Neuron (in vitro differentiated cells): Measurements from ENCODE around the gene ARHGEF6.
"Not testable (repeated sequence)": the region's sequence is repeated elsewhere in the genome, so short reads cannot be mapped to it uniquely, and the experiment has no call there.

Source experiments
- H2AFZ ChIP-seq: one replicate; pipeline ENCODE4 v1.6.1; 2013; ENCODE audit warnings: low read depth, mild to moderate bottlenecking, inconsistent platforms, low read length, moderate library complexity
- H3K27me3 ChIP-seq: one replicate; pipeline ENCODE4 v1.6.1; 2013; ENCODE audit warnings: low read length; ENCODE audit not compliant: insufficient read depth
- H3K36me3 ChIP-seq: one replicate; pipeline ENCODE4 v1.6.1; 2013; ENCODE audit warnings: low read length; ENCODE audit not compliant: insufficient read depth
- H3K4me1 ChIP-seq: one replicate; pipeline ENCODE4 v1.6.1; 2013; ENCODE audit warnings: low read length; ENCODE audit not compliant: insufficient read depth
- H3K4me3 ChIP-seq: 2 replicates; pipeline ENCODE4 v1.5.1; 2013; ENCODE audit warnings: mild to moderate bottlenecking, low read length, moderate library complexity
- H3K9me3 ChIP-seq: one replicate; pipeline ENCODE4 v1.6.1; 2013; ENCODE audit warnings: low read length

ARHGEF6 gene

GRCh38 chrX:136810493-136810892, 29.8 kb upstream of the ARHGEF6 start:
- Histone ChIP-seq H3K9me3 (no peaks in the 10 kb centered on the region), H3K4me1 (peaks cover 3% of the 10 kb centered on the region), H3K36me3 (no peaks in the 10 kb centered on the region), H3K27me3 (no peaks in the 10 kb centered on the region), H3K4me3 (no peak overlapping the region), H2AFZ (no peak overlapping the region)

- Histone ChIP-seq H2AFZ (no peak overlapping the region), H3K27me3 (no peaks in the 10 kb centered on the region), H3K36me3 (no peaks in the 10 kb centered on the region), H3K4me3 (no peak overlapping the region), H3K4me1 (peaks cover 3% of the 10 kb centered on the region), H3K9me3 (no peaks in the 10 kb centered on the region)
Measured at GRCh38 chrX:136806891-136807410, 26.2 kb upstream of the ARHGEF6 start.

- Histone ChIP-seq H2AFZ (no peak overlapping the region), H3K27me3 (no peaks in the 10 kb centered on the region), H3K9me3 (no peaks in the 10 kb centered on the region), H3K36me3 (no peaks in the 10 kb centered on the region), H3K4me1 (peaks cover 3% of the 10 kb centered on the region), H3K4me3 (no peak overlapping the region)
Measured at GRCh38 chrX:136802515-136802914, 21.8 kb upstream of the ARHGEF6 start.

GRCh38 chrX:136797787-136798186, 17.1 kb upstream of the ARHGEF6 start:
- Histone ChIP-seq H3K4me3 (no peak overlapping the region), H3K4me1 (no peaks in the 10 kb centered on the region), H3K27me3 (no peaks in the 10 kb centered on the region), H2AFZ (no peak overlapping the region), H3K9me3 (no peaks in the 10 kb centered on the region), H3K36me3 (no peaks in the 10 kb centered on the region)

- H3K9me3 ChIP-seq, H3K36me3 ChIP-seq, H2AFZ ChIP-seq, H3K4me1 ChIP-seq, H3K27me3 ChIP-seq, H3K4me3 ChIP-seq: not testable (repeated sequence)
Measured at GRCh38 chrX:136795132-136795531, 14.4 kb upstream of the ARHGEF6 start.

GRCh38 chrX:136794660-136795059, 13.9 kb upstream of the ARHGEF6 start:
- H2AFZ ChIP-seq, H3K9me3 ChIP-seq, H3K4me3 ChIP-seq, H3K4me1 ChIP-seq, H3K27me3 ChIP-seq, H3K36me3 ChIP-seq: not testable (repeated sequence)

GRCh38 chrX:136794080-136794479, 13.3 kb upstream of the ARHGEF6 start:
- Histone ChIP-seq H3K36me3 (no peaks in the 10 kb centered on the region), H3K9me3 (no peaks in the 10 kb centered on the region), H2AFZ (no peak overlapping the region), H3K4me3 (no peak overlapping the region), H3K27me3 (no peaks in the 10 kb centered on the region), H3K4me1 (no peaks in the 10 kb centered on the region)

- Histone ChIP-seq H3K9me3 (no peaks in the 10 kb centered on the region), H3K27me3 (no peaks in the 10 kb centered on the region), H2AFZ (no peak overlapping the region), H3K36me3 (no peaks in the 10 kb centered on the region), H3K4me1 (no peaks in the 10 kb centered on the region), H3K4me3 (no peak overlapping the region)
Measured at GRCh38 chrX:136789856-136790255, 9.1 kb upstream of the ARHGEF6 start.

- Histone ChIP-seq H3K9me3 (no peaks in the 10 kb centered on the region), H3K4me1 (no peaks in the 10 kb centered on the region), H2AFZ (no peak overlapping the region), H3K27me3 (peaks cover 3% of the 10 kb centered on the region), H3K4me3 (no peak overlapping the region), H3K36me3 (no peaks in the 10 kb centered on the region)
Measured at GRCh38 chrX:136784231-136784630, 3.5 kb upstream of the ARHGEF6 start.

GRCh38 chrX:136783159-136783558, 2.4 kb upstream of the ARHGEF6 start:
- Histone ChIP-seq H3K27me3 (peaks cover 3% of the 10 kb centered on the region), H3K36me3 (no peaks in the 10 kb centered on the region), H3K4me1 (no peaks in the 10 kb centered on the region), H3K4me3 (no peak overlapping the region), H2AFZ (no peak overlapping the region), H3K9me3 (no peaks in the 10 kb centered on the region)

- peaks cover 3% of the 10 kb centered on the region for H3K27me3 ChIP-seq
- H3K4me3 ChIP-seq, result no peak overlapping the region
- no peaks in the 10 kb centered on the region for H3K9me3 ChIP-seq
Measured at GRCh38 chrX:136781180-136781797, 557 bp upstream of the ARHGEF6 start.

GRCh38 chrX:136780241-136780640, 491 bp downstream of the ARHGEF6 start:
- H3K9me3 ChIP-seq, result no peaks in the 10 kb centered on the region
- H3K4me3 ChIP-seq, result no peak overlapping the region
- H3K27me3 ChIP-seq, result peaks cover 3% of the 10 kb centered on the region
- no peaks in the 10 kb centered on the region for H3K36me3 ChIP-seq
- no peaks in the 10 kb centered on the region for H3K4me1 ChIP-seq
- no peak overlapping the region for H2AFZ ChIP-seq

More at GRCh38 chrX:136781180-136781797, 557 bp upstream of the ARHGEF6 start:
- H2AFZ ChIP-seq, result no peak overlapping the region
- H3K36me3 ChIP-seq, result no peaks in the 10 kb centered on the region
- H3K4me1 ChIP-seq, result no peaks in the 10 kb centered on the region

GRCh38 chrX:136779346-136779781, 1.4 kb downstream of the ARHGEF6 start:
- Histone ChIP-seq H3K9me3 (no peaks in the 10 kb centered on the region), H2AFZ (no peak overlapping the region), H3K27me3 (peaks cover 3% of the 10 kb centered on the region), H3K36me3 (no peaks in the 10 kb centered on the region), H3K4me1 (no peaks in the 10 kb centered on the region), H3K4me3 (no peak overlapping the region)

- Histone ChIP-seq H3K27me3 (peaks cover 3% of the 10 kb centered on the region), H2AFZ (no peak overlapping the region), H3K36me3 (no peaks in the 10 kb centered on the region), H3K4me3 (no peak overlapping the region), H3K4me1 (no peaks in the 10 kb centered on the region), H3K9me3 (no peaks in the 10 kb centered on the region)
Measured at GRCh38 chrX:136778916-136779315, 1.8 kb downstream of the ARHGEF6 start.
